ENCODE data around the gene PCDH15. TPM values are rescaled to one million over a fixed set of nuclear protein-coding genes. Genes with fewer than 3 reads are reported as not detected.

PCDH15 gene
- total and polyA plus RNA-seq, 9 of the 15 experiments (the other 6 are each of a cell fraction or from before 2014, with no cell fraction given): not detected

DNA sequence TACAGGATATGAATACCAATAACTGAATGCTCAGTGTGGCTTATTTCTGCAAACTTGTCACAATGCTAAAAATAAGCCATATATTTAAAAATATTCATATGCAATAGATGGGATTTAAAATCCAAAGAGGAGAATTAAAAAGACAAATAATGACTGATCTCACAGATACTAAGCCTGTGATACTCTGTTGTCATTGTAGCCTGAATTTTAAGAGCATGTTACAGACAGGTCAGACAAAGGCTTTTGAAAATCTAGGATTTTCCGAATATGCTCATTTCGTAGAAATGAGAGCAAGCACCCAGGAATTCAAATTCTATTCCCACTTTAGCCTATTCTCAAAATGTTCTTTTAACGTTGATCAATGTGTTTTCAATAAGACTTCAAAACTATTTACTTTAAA is 269.7 kb downstream of the PCDH15 start:
- FAIRE-seq: no peak
- in situ Hi-C loops (cut with MboI): no loop called here

DNA sequence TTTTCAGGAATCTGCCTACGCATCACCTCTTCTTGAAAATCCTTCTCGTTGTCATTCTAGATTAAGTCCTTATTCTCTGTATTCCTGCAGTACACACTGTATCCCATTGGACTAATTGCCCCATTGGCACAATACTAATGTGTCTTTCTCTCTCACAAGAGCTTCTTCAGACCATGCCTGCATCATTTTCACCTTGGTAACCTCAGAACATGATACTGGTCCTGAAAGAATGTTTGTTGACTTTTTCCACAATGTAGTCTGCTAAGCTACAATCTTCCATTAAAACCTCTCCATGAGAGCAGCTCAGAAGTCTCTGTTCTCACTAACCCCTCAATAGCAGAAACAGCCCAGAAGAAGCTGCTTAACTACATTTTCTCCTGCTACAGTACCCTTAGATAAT is 270.7 kb downstream of the PCDH15 start:
- Histone ChIP-seq H3K9ac (ENCODE audit: insufficient read depth in 1 of 2, low read depth in 2 of 2, low read length in 2 of 2) (no peak overlapping the region), H2AFZ (ENCODE audit: low read depth, low read length) (no peak overlapping the region), H3K9me1 (ENCODE audit: control insufficient read depth, insufficient read depth, low read length) (no peaks in the 10 kb centered on the region), H3K4me2 (ENCODE audit: insufficient read depth, low read length) (no peak overlapping the region), H3K79me2 (ENCODE audit: control insufficient read depth, insufficient read depth, low read length) (no peaks in the 10 kb centered on the region), H4K20me1 (replicated peaks; ENCODE audit: control insufficient read depth, insufficient read depth, low read length) (no peaks in the 10 kb centered on the region), H3K27ac (ENCODE audit: extremely low read depth, low read depth, low read length) (no peak overlapping the region), H3K4me1 (replicated peaks in 1 of 2; ENCODE audit: control insufficient read depth in 2 of 2, insufficient read depth in 2 of 2, low read length in 2 of 2) (no peaks in the 10 kb centered on the region), H3K4me3 (no peak overlapping the region), H3K9me3 (replicated peaks; ENCODE audit: control insufficient read depth, insufficient read depth, low read depth, low read length) (0 out of 2 replicates have a peak, but pooled peaks cover 2% of the 10 kb centered on the region), H3K27me3 (ENCODE audit: control insufficient read depth in 2 of 2, insufficient read depth in 2 of 2, low read length in 2 of 2) (no peaks in the 10 kb centered on the region), H3K36me3 (ENCODE audit: control insufficient read depth, insufficient read depth, low read length) (no peaks in the 10 kb centered on the region)
- DNase-seq (ENCODE audit: extremely low read depth in 1 of 4, low spot score in 3 of 4): no peak
- in situ Hi-C loops (cut with MboI): no loop called here
- no peak for FAIRE-seq
- no peak for ATAC-seq
- POLR2A ChIA-PET: no interaction called here
- WGBS (ENCODE audit: insufficient coverage, low coverage, missing lambda C conversion rate): 4% methylated on average over 2 of the region's 2 CpGs
- no TSS peak for BruUV-seq (replicated peaks)
- CTCF ChIA-PET (ENCODE audit: low intra/inter-chr PET ratio): interaction anchor here (0.7 kb wide), 1 partner anchor 126 kb away, joined by 3 read pairs; no protein-coding TSS in a partner anchor
- intact Hi-C loops (cut with micrococcal nuclease): no loop called here
- TF ChIP-seq CAMTA2 (CRISPR knock-in tag; conservative IDR thresholded peaks at IDR 0.05) (no peak), EGR1 (conservative IDR thresholded peaks at IDR 0.05) (no peak), ZBTB7A (IDR thresholded peaks at IDR 0.05; ENCODE audit: borderline replicate concordance, control insufficient read depth, low read depth, low read length) (no peak), SAP30 (IDR thresholded peaks at IDR 0.05; ENCODE audit: borderline replicate concordance, insufficient read depth, low read depth, low read length, poor library complexity, severe bottlenecking) (no peak), MYC (IDR thresholded peaks at IDR 0.05; ENCODE audit: low read depth, low read length) (no peak), MYC (CRISPR knock-in tag; IDR thresholded peaks at IDR 0.05; ENCODE audit: borderline replicate concordance, low read depth) (no peak), PCBP2 (IDR thresholded peaks at IDR 0.05; ENCODE audit: low read depth, low read length, poor library complexity, severe bottlenecking) (no peak), SMC3 (conservative IDR thresholded peaks at IDR 0.05; ENCODE audit: insufficient read depth, low read depth, low read length) (no peak)
- TF ChIP-seq, protein P1, sequence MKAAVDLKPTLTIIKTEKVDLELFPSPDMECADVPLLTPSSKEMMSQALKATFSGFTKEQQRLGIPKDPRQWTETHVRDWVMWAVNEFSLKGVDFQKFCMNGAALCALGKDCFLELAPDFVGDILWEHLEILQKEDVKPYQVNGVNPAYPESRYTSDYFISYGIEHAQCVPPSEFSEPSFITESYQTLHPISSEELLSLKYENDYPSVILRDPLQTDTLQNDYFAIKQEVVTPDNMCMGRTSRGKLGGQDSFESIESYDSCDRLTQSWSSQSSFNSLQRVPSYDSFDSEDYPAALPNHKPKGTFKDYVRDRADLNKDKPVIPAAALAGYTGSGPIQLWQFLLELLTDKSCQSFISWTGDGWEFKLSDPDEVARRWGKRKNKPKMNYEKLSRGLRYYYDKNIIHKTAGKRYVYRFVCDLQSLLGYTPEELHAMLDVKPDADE (conservative IDR thresholded peaks at IDR 0.05; ENCODE audit: control insufficient read depth, low read depth, low read length): no peak
- TF ChIP-seq, protein P2, sequence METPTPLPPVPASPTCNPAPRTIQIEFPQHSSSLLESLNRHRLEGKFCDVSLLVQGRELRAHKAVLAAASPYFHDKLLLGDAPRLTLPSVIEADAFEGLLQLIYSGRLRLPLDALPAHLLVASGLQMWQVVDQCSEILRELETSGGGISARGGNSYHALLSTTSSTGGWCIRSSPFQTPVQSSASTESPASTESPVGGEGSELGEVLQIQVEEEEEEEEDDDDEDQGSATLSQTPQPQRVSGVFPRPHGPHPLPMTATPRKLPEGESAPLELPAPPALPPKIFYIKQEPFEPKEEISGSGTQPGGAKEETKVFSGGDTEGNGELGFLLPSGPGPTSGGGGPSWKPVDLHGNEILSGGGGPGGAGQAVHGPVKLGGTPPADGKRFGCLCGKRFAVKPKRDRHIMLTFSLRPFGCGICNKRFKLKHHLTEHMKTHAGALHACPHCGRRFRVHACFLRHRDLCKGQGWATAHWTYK (CRISPR knock-in tag; IDR thresholded peaks at IDR 0.05): no peak

More for the DNA sequence above, 269.7 kb downstream of the PCDH15 start:
- WGBS (ENCODE audit: insufficient coverage, low coverage, missing lambda C conversion rate): 0% methylated on average over 3 of the region's 3 CpGs
- Histone ChIP-seq H3K27me3 (ENCODE audit: control insufficient read depth in 2 of 2, insufficient read depth in 2 of 2, low read length in 2 of 2) (no peaks in the 10 kb centered on the region), H3K9me3 (replicated peaks; ENCODE audit: control insufficient read depth, insufficient read depth, low read depth, low read length) (no peaks in the 10 kb centered on the region), H3K36me3 (ENCODE audit: control insufficient read depth, insufficient read depth, low read length) (no peaks in the 10 kb centered on the region), H3K27ac (ENCODE audit: extremely low read depth, low read depth, low read length) (no peak overlapping the region), H3K9ac (ENCODE audit: insufficient read depth in 1 of 2, low read depth in 2 of 2, low read length in 2 of 2) (no peak overlapping the region), H3K4me2 (ENCODE audit: insufficient read depth, low read length) (no peak overlapping the region), H3K4me1 (replicated peaks in 1 of 2; ENCODE audit: control insufficient read depth in 2 of 2, insufficient read depth in 2 of 2, low read length in 2 of 2) (no peaks in the 10 kb centered on the region), H3K79me2 (ENCODE audit: control insufficient read depth, insufficient read depth, low read length) (no peaks in the 10 kb centered on the region), H3K9me1 (ENCODE audit: control insufficient read depth, insufficient read depth, low read length) (no peaks in the 10 kb centered on the region), H4K20me1 (replicated peaks; ENCODE audit: control insufficient read depth, insufficient read depth, low read length) (no peaks in the 10 kb centered on the region), H2AFZ (ENCODE audit: low read depth, low read length) (no peak overlapping the region), H3K4me3 (no peak overlapping the region)
- DNase-seq (ENCODE audit: extremely low read depth in 1 of 4, low spot score in 3 of 4) (no peak), ATAC-seq (no peak)
- POLR2A ChIA-PET: no interaction called here
- CTCF ChIA-PET (ENCODE audit: low intra/inter-chr PET ratio): no interaction called here
- TF ChIP-seq NRF1 (conservative IDR thresholded peaks at IDR 0.05 in 1 of 2, IDR thresholded peaks at IDR 0.05 in 1 of 2): no peak
- no peak for TF ChIP-seq THRAP3 (IDR thresholded peaks at IDR 0.05; ENCODE audit: borderline replicate concordance)
- BruUV-seq (replicated peaks): no TSS peak
- intact Hi-C loops (cut with micrococcal nuclease): no loop called here

All from K562 (cell line).